Measurements from ENCODE around the gene SLC25A29.

SLC25A29 gene

GRCh38 chr14:100281286-100282082 is 24.8 kb downstream of the SLC25A29 start:
- no peak for DNase-seq
- no peak for ATAC-seq

DNA sequence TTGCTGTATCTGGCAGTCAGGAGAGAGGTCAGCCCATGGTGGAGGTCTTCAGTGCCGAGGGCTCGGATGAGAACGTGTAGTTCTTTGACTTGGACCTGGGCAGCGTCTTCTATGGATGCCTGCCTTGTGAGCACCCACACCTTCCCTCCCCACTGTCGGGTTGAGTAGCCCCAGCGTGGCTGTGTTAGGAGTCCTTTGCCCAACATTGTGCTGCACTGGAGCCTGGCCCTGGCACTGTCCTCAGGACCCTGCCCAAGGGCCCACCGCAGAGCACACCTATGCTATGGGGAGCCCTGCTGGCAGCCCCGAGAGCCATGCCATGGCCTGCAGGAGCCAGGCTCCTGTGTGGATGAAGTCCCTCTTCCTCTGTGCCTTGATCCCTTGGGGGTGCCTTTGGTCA is 26.7 kb downstream of the SLC25A29 start:
- no peak for DNase-seq
- no peak for ATAC-seq

GRCh38 chr14:100279133-100279532 is 27.1 kb downstream of the SLC25A29 start:
- ATAC-seq (no peak), DNase-seq (no peak)

DNA sequence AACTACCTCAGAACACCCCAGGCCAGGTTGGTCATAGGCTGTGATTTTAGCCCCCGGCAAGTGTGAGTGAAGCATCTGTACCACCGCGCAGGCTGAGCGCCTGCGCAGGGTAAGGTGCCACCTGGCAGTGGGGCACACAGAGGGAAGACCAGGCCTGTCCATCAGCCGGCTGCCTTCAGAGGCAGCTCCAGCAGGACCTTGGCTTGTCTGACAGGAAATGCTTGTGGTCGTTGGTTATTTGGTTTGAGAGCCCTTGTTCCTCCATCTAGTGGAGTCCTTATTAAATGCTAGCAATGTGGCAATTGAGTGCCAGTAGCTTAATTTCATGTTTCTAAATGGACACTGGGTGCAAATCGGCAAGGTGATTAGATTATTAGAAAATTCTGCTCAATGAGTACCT is 27.5 kb downstream of the SLC25A29 start:
- no peak for DNase-seq
- no peak for ATAC-seq

DNA sequence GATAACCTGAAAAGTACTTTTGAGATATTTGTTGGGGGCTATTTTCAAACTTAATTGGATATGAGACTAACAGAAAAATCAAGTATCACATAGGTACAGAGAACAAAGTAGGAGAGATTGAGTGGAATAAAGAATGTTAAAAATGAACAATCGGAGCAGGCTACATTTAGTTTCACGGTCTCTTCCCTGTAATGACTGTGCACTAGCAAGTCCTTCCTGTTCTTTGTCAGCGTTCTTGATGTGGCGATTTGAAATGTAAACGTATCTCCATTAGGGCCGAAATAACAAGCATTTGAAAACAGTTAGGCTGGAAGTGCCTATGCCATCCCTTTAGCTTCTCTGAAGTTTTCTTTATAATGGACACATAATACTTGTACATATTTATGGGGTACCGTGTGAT is 31.0 kb downstream of the SLC25A29 start:
- no peak for ATAC-seq

DNA sequence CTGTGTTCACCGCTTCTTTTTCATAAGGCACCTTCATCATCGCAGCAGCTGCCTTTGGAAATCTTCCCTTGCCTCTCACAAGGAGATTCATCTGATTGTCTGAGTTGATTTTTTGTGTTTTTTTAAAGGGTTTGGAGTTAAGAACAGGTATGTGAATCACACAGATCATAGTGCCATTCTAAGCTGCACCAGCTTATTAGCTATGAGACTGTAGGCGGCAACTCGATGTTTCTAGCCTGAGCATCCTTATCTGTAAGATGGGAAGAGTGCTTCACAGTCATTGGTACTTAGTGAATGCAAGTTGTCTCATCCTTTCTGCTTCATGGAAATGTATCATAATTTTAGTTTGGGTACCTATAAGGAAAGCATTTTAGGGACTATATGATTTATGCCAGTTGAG is 32.0 kb downstream of the SLC25A29 start:
- DNase-seq (no peak), ATAC-seq (no peak)

More for the DNA sequence above, 31.0 kb downstream of the SLC25A29 start:
- DNase-seq, result no peak

DNA sequence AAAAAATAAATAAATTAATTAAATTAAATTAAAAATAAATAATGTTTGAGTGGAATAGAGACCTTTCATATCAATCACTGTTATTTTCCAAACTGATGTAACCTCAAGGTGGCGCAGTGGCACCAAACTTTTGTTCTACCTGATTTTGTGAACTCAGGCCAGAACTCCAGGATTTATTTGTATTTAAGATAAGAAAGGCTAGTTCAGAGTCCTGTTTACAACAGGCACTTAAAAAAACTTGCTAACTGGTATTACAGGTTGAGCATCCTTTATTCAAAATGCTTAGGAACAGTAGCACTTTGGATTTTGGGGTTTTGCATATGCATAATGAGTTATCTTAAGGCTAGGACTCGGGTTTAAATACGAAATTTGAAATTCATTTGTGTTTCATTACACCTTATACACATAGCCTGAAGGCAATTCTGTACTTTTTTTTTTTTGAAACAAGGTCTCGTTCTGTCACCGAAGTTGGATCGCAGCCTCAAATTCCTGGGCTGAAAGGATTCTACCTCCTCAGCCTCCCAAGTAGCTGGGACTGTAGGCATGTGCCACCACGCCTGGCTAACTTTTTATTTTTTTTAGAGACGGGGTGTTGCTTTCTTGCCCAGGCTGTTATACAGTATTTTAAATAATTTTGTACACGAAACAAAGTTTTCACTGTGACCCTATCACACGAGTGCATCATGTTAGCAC is 34.9 kb downstream of the SLC25A29 start:
- ATAC-seq (no peak), DNase-seq (no peak)

GRCh38 chr14:100268591-100269207 is 37.5 kb downstream of the SLC25A29 start:
- ATAC-seq (no peak), DNase-seq (no peak)

- DNase-seq (no peak), ATAC-seq (no peak)
Measured at GRCh38 chr14:100267990-100268389, 38.3 kb downstream of the SLC25A29 start.

GRCh38 chr14:100263141-100263540 is 43.1 kb downstream of the SLC25A29 start:
- ATAC-seq, result no peak
- no peak for DNase-seq

- DNase-seq (no peak), ATAC-seq (no peak)
Measured at GRCh38 chr14:100262545-100262944, 43.7 kb downstream of the SLC25A29 start.

GRCh38 chr14:100261621-100262020 is 44.6 kb downstream of the SLC25A29 start:
- DNase-seq (no peak), ATAC-seq (peak; percentile 70)

- ATAC-seq (peak; percentile 21), DNase-seq (no peak)
Measured at GRCh38 chr14:100256339-100256895, 49.8 kb downstream of the SLC25A29 start.

DNA sequence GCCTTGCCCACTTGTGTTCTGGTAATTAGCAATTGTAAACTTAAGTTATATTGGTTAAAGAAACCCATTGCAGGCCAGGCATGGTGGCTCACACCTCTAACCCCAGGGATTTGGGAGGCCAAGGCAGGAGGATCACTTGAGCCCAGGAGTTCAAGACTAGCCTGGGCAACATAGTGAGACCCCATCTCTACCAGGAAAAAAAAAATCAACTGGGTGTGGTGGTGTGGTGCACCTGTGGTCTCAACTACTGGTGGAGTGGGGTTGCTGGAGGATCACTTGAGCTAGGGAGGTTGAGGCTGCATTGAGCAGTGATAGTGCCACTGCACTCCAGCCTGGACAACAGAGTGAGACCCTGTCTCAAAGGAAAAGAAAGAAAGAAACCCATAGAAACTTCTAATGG is 53.6 kb downstream of the SLC25A29 start:
- no peak for DNase-seq
- ATAC-seq, result no peak

DNA sequence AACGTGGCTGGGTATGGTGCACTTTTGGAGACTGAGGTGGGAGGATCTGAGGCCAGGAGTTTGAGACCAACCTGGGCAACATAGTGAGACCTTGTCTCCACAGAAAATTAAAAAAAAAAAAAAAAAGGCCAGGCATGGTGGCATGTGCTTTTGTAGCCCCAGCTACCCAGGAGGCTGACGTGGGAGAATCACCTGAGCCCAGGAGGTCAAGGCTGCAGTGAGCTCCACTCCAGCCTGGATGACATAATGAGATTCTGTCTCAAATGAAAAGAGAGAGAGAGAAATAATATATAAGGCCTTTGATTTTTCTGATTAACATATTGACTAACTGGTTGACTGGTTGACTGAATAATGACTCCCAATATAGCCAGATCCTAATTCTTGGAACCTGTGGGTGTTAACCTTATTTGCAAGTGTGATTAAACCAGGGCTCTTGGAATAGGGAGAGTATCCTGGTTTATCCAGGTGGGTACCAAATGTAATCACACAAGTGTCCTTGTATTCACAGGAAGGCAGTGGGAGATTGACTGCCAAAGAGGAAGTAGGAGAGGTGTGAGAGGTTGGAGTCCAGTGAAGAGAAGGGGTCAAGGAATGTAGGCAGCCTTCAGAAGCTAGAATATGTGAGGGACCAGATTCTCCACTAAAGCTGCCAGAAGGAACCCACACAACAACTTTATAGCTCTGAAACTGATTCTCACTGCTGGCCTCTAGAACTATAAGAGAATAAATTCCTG is 55.3 kb downstream of the SLC25A29 start:
- DNase-seq, result no peak
- no peak for ATAC-seq

GRCh38 chr14:100246809-100247428 is 59.3 kb downstream of the SLC25A29 start:
- DNase-seq (no peak), ATAC-seq (peak; percentile 65)

DNA sequence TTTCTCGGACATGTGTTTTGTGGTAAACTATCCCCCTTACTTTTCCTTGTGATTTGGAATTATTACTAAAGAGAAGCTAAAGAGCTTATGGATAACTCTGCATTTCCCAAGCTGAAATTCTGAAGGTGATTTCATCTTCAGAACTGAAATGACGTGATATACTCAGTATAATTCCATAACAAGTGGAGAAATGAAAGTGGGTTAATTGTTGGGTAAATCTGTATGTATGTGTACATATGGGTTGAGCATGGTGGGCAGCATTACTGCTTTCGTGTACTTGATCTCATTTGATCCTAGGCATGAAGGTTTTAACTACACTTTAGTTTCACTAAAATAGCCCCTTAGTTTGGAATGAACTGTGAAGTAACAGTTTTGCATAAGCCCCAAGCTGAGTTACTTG is 63.2 kb downstream of the SLC25A29 start:
- ATAC-seq, result no peak
- DNase-seq, result no peak

DNA sequence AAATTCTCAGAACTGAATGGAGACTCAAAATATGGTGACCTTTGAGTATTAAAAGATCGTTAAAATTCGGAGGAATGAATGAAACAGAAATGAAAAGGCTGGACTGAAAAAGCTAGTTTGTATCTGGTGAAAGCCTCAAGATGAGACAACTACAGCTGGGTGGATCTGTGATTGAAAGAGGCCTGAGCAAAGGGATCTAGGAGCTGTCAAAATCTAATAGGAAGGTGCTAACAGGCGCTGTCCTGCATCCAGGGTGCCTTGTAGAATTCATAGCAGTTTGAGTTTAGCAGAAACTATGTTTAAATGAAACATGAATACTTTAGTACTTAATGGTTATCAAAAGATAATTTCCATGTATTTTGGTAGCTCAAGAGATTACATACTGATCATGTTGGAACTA is 65.0 kb downstream of the SLC25A29 start:
- DNase-seq (no peak), ATAC-seq (no peak)

Measured in stimulated activated naive CD8-positive, alpha-beta T cell treated with anti-CD3 and anti-CD28 coated beads, Interleukin-15, Interleukin-2, amounts not matched to agents 100 U/mL and 50 U/mL, for 24 hours (primary cell).